Effector memory CD8-positive, alpha-beta T cell (primary cell): Measurements from ENCODE around the gene IL4.
A peak's percentile ranks its signal among the peaks of the same experiment; 100 is the strongest.
"Not testable (repeated sequence)": the region's sequence is repeated elsewhere in the genome, so short reads cannot be mapped to it uniquely, and the experiment has no call there.

Experiments used
- ATAC-seq: fragments of 150-1000 bp; cut with Tn5 transposase; replicated peaks from 2 replicates; pipeline ENCODE4 v1.10.0; 2021; ENCODE audit warnings: mild to moderate bottlenecking, moderate library complexity
- DNase-seq, 3 experiments: peaks; one replicate each; pipeline ENCODE4 v3.0.0; 2021
- H3K27ac Mint-ChIP-seq, 2 donors: one replicate each; pipeline ENCODE4 v1.8.0; 2022; ENCODE audit warnings: mild to moderate bottlenecking in 2 of 2, mixed read lengths in 2 of 2, moderate library complexity in 2 of 2
- H3K27me3 Mint-ChIP-seq, 2 donors: one replicate each; pipeline ENCODE4 v1.8.0; 2022; ENCODE audit warnings: mixed read lengths in 2 of 2
- H3K36me3 Mint-ChIP-seq: one replicate; pipeline ENCODE4 v1.8.0; 2022; ENCODE audit warnings: mild to moderate bottlenecking, moderate library complexity, mixed read lengths; ENCODE audit not compliant: insufficient read depth
- H3K4me1 Mint-ChIP-seq, 2 donors: one replicate each; pipeline ENCODE4 v1.8.0; 2022; ENCODE audit warnings: low read depth in 2 of 2, mixed read lengths in 2 of 2
- H3K4me3 Mint-ChIP-seq, 2 donors: one replicate each; pipeline ENCODE4 v1.8.0; 2022; ENCODE audit warnings: mild to moderate bottlenecking in 2 of 2, mixed read lengths in 2 of 2, moderate library complexity in 2 of 2
- H3K9me3 Mint-ChIP-seq, 2 donors: one replicate each; pipeline ENCODE4 v1.8.0; 2022; ENCODE audit warnings: mixed read lengths in 2 of 2

IL4 gene

DNA sequence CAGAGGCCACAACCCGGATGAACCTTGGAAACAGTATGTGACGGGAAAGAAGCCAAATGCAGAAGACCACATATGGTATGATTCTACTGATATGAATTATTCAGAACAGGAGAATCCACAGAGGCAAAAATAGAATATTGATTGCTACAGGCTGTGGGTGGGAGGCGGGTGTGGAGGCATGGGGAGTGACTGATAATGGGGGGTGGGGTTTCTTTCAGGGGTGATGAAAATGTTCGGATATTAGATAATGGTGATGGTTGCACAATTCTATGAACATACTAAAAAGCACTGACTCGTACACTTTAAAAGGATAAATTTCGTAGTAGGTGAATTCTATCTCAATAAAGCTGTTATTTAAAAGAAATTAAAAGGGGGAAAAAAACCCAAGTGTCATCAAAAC is 10.7 kb downstream of the IL4 start:
- Mint-ChIP-seq H3K9me3 (no peaks in the 10 kb centered on the region), H3K36me3 (no peaks in the 10 kb centered on the region), H3K4me1 (peaks cover 19 to 25% of the 10 kb centered on the region in 2 donors), H3K27ac (peak overlapping the region in 1 of 2 donors; percentile 6), H3K4me3 (no peak overlapping the region), H3K27me3 (no peaks in the 10 kb centered on the region)
- ATAC-seq = no peak
- DNase-seq = no peak

- Mint-ChIP-seq H3K27ac (peak overlapping the region in 1 of 2 donors; percentile 6), H3K9me3 (no peaks in the 10 kb centered on the region), H3K4me3 (no peak overlapping the region), H3K36me3 (no peaks in the 10 kb centered on the region), H3K4me1 (peaks cover 19 to 27% of the 10 kb centered on the region in 2 donors), H3K27me3 (no peaks in the 10 kb centered on the region)
- ATAC-seq (no peak), DNase-seq (no peak)
These were observed 11.3 kb downstream of the IL4 start for GRCh38 chr5:132684922-132685720.

GRCh38 chr5:132686193-132686592 is 12.4 kb downstream of the IL4 start:
- no peak for ATAC-seq
- H3K9me3 Mint-ChIP-seq = no peaks in the 10 kb centered on the region
- no peak overlapping the region for H3K27ac Mint-ChIP-seq
- no peak for DNase-seq
- peaks cover 19 to 27% of the 10 kb centered on the region in 2 donors for H3K4me1 Mint-ChIP-seq
- no peaks in the 10 kb centered on the region for H3K36me3 Mint-ChIP-seq
- no peak overlapping the region for H3K4me3 Mint-ChIP-seq
- no peaks in the 10 kb centered on the region for H3K27me3 Mint-ChIP-seq

DNA sequence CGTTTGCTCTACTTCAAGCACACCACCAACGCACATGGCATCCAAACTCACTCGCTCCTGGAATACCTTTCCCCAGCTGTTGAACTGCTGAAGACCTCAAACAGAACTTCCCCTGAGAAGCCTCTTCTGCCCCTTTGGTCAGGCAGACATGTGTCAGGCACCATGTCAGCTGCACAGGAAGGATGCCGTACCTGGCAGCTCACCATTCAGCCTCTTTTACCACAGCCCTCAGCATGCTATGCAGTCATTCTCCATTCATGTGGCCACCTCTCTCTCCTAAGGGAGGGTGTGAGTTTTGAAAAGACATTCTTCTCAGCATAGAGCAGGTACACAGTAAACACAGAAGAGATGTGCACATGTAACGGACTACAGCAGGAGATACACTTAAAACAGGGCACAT is 14.2 kb downstream of the IL4 start:
- no peak overlapping the region for H3K4me3 Mint-ChIP-seq
- peak overlapping the region in 1 of 2 donors; percentile 42 for H3K27ac Mint-ChIP-seq
- H3K27me3 Mint-ChIP-seq = no peaks in the 10 kb centered on the region
- DNase-seq (peak in 1 of 3 experiments; percentile 12), ATAC-seq (peak; percentile 86)
- peaks cover 19 to 33% of the 10 kb centered on the region in 2 donors for H3K4me1 Mint-ChIP-seq
- no peaks in the 10 kb centered on the region for H3K36me3 Mint-ChIP-seq
- no peaks in the 10 kb centered on the region for H3K9me3 Mint-ChIP-seq

DNA sequence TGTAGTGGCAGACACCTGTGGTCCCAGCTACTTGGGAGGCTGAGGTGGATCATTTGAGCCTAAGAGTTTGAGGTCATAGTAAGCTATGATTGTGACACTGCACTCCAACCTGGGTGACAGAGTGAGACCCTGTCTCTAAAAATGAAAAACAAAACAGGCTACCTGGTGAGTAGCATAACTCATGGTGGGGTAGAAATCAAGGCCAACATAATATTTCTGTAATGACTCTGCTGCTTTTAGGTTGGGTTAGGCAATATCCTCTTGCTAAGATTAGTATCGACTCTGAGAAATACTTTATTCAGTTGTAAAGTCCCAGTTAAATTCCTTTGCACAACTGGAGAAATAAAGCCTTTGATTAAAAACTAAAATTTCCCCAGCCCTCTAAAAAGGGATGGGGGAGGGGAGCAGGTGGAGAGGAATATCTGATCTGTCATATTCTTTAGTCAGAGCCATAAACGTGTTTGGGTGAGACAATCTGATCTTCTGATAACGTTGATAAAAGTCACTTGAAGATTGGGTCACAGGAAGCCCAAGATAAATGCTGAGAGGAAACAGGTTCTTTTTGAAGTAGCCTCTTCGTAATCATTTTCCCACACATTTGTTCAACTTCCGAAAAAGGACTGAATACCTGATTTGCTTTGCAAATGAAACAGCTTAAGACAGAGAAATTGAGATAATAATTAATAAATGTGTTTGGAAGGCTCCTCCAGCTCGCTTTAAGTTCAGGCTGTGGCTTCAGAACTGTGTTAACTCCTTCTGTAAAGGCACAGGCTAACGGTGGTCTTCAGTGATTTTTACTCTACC is 14.9 kb downstream of the IL4 start:
- H3K4me3 Mint-ChIP-seq = no peak overlapping the region
- peak overlapping the region in 1 of 2 donors; percentile 42 for H3K27ac Mint-ChIP-seq
- ATAC-seq = peak; percentile 23
- peaks cover 19 to 33% of the 10 kb centered on the region in 2 donors for H3K4me1 Mint-ChIP-seq
- no peak for DNase-seq
- no peaks in the 10 kb centered on the region for H3K27me3 Mint-ChIP-seq
- no peaks in the 10 kb centered on the region for H3K36me3 Mint-ChIP-seq
- no peaks in the 10 kb centered on the region for H3K9me3 Mint-ChIP-seq

GRCh38 chr5:132689513-132689912 is 15.7 kb downstream of the IL4 start:
- Mint-ChIP-seq H3K27me3 (no peaks in the 10 kb centered on the region), H3K27ac (no peak overlapping the region), H3K36me3 (no peaks in the 10 kb centered on the region), H3K4me1 (peaks cover 19 to 33% of the 10 kb centered on the region in 2 donors), H3K9me3 (no peaks in the 10 kb centered on the region), H3K4me3 (no peak overlapping the region)
- no peak for DNase-seq
- no peak for ATAC-seq

- Mint-ChIP-seq H3K9me3 (no peaks in the 10 kb centered on the region), H3K36me3 (peaks cover 2% of the 10 kb centered on the region), H3K27ac (no peak overlapping the region), H3K4me3 (no peak overlapping the region), H3K27me3 (no peaks in the 10 kb centered on the region), H3K4me1 (peaks cover 16 to 29% of the 10 kb centered on the region in 2 donors)
- ATAC-seq (no peak), DNase-seq (no peak)
These were observed 16.4 kb downstream of the IL4 start for GRCh38 chr5:132690156-132690555.

DNA sequence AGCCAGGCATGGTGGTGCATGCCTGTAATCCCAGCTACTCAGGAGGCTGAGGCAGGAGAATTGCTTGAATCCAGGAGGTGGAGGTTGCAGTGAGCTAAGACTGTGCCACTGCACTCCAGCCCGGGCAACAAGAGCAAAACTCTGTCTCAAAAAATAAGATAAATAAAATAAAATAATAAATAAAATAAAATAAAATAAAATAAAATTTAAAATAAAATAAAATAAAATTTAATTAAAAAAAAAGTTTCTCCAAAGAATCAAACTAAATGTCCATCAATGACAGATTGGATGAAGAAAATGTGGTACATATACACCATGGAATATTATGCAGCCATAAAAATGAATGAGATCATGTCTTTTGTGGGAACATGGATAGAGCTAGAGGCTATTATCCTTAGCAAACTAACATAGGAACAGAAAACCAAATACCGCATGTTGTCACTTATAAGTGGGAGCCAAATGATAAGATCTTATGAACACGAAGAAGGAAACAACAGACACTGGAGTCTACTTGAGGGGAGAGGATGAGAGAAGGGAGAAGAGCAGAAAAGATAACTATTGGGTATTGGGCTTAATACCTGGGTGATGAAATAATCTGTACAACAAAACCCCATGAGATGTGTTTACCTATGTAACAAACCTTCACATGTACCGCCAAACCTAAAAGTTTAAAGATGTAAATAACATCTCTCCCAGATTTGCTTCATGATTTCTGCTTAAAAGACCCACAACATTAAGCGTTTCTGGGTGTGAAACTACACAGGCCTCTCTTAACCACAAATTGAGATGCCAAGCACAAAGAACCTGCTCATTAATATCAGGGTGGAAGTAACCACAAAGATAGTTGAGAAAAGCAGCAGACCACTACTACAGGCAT is 18.2 kb downstream of the IL4 start:
- Mint-ChIP-seq H3K4me1 (peaks cover 14 to 27% of the 10 kb centered on the region in 2 donors), H3K4me3 (peak overlapping the region in 1 of 2 donors; percentile 47), H3K27ac (peak overlapping the region in 1 of 2 donors; percentile 9)
- not testable (repeated sequence) for H3K9me3 Mint-ChIP-seq, H3K27me3 Mint-ChIP-seq, H3K36me3 Mint-ChIP-seq, DNase-seq
- peak; percentile 65 for ATAC-seq

DNA sequence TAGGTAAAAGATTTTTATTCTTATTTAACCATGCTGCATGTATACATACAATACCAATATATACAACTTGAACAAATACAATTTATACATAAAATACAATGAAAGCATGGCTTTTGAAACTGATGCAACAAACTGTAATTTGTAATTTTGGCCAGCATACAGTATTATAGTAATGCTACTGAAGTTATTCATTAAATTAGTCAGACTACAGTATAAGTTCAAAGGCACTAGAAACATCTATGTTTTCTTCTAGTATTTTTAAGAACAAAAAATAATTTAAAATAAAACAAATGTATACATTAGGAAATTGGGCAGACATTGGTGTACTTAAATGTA is 18.8 kb downstream of the IL4 start:
- H3K27ac Mint-ChIP-seq = peak overlapping the region in 1 of 2 donors; percentile 9
- H3K9me3 Mint-ChIP-seq = no peaks in the 10 kb centered on the region
- ATAC-seq = no peak
- peaks cover 13% of the 10 kb centered on the region for H3K36me3 Mint-ChIP-seq
- H3K4me3 Mint-ChIP-seq = peak overlapping the region in 1 of 2 donors; percentile 47
- no peaks in the 10 kb centered on the region for H3K27me3 Mint-ChIP-seq
- no peak for DNase-seq
- peaks cover 14 to 27% of the 10 kb centered on the region in 2 donors for H3K4me1 Mint-ChIP-seq

DNA sequence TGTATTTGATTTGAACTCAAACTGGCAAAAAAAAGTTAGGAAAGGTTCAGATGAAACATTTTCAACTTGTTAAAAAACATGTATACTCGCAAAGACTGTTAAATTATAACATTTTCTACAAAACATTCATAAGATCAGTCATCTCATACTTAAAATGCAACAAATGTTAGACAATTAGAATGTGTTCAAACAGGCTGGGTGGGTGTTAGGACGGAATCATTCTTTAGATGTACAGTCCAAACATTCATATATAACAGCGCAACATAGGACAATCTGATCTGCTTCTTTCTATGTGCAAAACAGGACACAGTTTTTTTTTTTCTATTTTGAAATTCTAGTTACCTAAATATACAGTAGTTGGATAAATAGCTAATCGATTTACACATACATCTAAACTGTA is 22.2 kb downstream of the IL4 start:
- H3K27ac Mint-ChIP-seq = no peak overlapping the region
- H3K36me3 Mint-ChIP-seq = peaks cover 37% of the 10 kb centered on the region
- peaks cover 0 to 7% of the 10 kb centered on the region in 2 donors for H3K4me1 Mint-ChIP-seq

DNA sequence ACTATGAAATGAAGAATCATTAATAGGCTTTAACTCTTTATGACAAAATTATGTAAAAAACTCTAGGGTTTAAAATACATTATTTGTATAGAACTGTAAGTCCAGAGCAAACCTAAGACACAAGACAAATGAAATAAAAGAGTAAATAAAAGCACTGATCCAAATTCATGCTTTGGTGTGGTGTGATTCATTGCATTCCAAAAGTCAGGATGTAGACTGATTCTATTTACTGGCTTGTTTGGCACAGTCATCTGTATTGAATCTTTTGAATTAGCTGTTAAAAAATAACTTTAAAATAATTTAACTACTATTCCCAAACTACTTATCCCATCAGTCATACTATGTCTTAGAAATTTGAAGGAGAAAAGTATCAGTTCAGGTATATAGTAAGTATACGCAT is 31.1 kb downstream of the IL4 start:
- Mint-ChIP-seq H3K27me3 (no peaks in the 10 kb centered on the region), H3K27ac (no peak overlapping the region), H3K4me3 (no peak overlapping the region), H3K36me3 (peaks cover 40% of the 10 kb centered on the region), H3K9me3 (no peaks in the 10 kb centered on the region), H3K4me1 (peaks cover 0 to 2% of the 10 kb centered on the region in 2 donors)
- no peak for DNase-seq
- no peak for ATAC-seq

More for the DNA sequence above, 22.2 kb downstream of the IL4 start:
- H3K4me3 Mint-ChIP-seq = no peak overlapping the region
- ATAC-seq = no peak
- DNase-seq = no peak
- no peaks in the 10 kb centered on the region for H3K9me3 Mint-ChIP-seq
- no peaks in the 10 kb centered on the region for H3K27me3 Mint-ChIP-seq

DNA sequence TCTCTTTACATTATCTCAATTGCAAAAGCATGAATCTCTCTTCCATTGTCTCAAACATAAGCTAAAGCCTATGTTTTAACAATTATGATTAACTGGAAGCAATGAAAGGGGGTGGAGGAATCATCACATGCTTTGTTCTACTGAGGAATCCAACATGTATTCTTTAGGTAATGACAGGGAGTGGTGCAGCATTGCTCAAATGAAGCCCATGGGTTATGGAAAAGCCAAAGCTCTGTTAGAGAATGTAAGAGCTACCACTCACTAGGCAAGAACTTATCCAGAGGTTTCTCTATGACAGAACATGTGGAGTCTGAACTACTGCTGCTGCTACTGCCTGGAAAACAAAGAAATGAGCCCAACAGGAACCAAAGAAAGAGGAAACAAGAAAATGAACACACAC is 34.9 kb downstream of the IL4 start:
- peaks cover 12% of the 10 kb centered on the region for H3K36me3 Mint-ChIP-seq
- ATAC-seq = no peak

More for the DNA sequence above, 34.9 kb downstream of the IL4 start:
- H3K9me3 Mint-ChIP-seq = no peaks in the 10 kb centered on the region
- H3K4me3 Mint-ChIP-seq = no peak overlapping the region
- no peaks in the 10 kb centered on the region for H3K27me3 Mint-ChIP-seq
- H3K27ac Mint-ChIP-seq = no peak overlapping the region
- DNase-seq = no peak
- peaks cover 0 to 2% of the 10 kb centered on the region in 2 donors for H3K4me1 Mint-ChIP-seq
